Neural cell (in vitro differentiated cells): ENCODE data around the gene USP34.

Experiments
- EZH2 ChIP-seq: fragments of 200-600, 300-800 bp; shearing (Covaris generic), sonication (generic); IDR thresholded peaks from 2 replicates; pipeline ENCODE4 v1.6.1; 2014; ENCODE audit warnings: antibody characterized with exemption, low read length, borderline replicate concordance, mild to moderate bottlenecking; ENCODE audit not compliant: insufficient read depth, poor library complexity, severe bottlenecking
- POLR2AphosphoS5 ChIP-seq: IDR thresholded peaks from 2 replicates; pipeline ENCODE4 v1.6.1; 2012
- RAD21 ChIP-seq: fragments of 450-650 bp; conservative IDR thresholded peaks from 2 replicates; pipeline ENCODE4 v1.6.1; 2014; ENCODE audit warnings: antibody characterized with exemption, mild to moderate bottlenecking, moderate library complexity
- SMC3 ChIP-seq: fragments of 450-650 bp; conservative IDR thresholded peaks from 2 replicates; pipeline ENCODE4 v1.6.1; 2014; ENCODE audit warnings: antibody characterized with exemption, mild to moderate bottlenecking, moderate library complexity; ENCODE audit not compliant: poor library complexity
- TF ChIP-seq, protein P1 (sequence below): fragments of 450-650 bp; IDR thresholded peaks from 2 replicates; pipeline ENCODE4 v1.5.1; 2014; ENCODE audit warnings: antibody characterized with exemption, mild to moderate bottlenecking, moderate library complexity; ENCODE audit not compliant: poor library complexity, severe bottlenecking

DNA sequence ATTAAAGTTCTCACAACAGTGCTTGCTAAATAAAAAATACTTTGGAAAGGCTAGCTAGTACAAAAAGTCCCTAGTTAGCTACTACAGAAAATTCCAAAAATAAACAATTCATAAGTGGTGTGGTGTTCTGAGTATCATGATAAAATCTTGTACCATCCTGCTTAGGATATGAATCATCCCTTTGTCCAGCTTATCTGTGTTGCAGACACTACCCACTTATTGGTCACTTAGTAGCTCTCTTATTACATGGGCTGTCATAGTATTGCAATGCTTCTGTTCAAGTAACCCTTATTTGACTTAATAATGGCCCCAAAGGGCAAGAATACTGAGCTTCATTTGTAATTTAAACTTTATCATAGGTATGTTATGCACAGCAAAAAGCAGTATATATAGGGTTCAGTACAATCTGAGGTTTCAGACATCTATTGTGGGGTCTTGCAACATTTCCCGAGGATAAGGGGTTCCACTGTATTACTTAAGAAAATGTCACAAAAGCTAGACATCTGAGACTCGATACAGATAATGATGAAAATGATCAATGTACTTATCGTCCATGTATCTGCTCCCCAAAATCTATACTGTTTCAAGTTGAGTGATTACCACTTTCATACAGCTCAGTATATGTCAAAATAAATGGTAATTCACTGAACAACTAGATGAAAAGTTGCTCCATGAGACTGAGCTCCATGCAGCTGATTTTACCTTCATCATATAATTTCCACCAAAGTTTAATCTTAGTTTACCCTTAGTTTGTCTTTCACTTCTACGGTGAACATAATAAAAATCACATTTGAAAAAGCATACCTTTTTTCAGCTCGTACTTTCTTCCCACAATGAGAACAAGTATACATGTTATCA lies 215.1 kb downstream of the USP34 start:
- TF ChIP-seq, protein P1, sequence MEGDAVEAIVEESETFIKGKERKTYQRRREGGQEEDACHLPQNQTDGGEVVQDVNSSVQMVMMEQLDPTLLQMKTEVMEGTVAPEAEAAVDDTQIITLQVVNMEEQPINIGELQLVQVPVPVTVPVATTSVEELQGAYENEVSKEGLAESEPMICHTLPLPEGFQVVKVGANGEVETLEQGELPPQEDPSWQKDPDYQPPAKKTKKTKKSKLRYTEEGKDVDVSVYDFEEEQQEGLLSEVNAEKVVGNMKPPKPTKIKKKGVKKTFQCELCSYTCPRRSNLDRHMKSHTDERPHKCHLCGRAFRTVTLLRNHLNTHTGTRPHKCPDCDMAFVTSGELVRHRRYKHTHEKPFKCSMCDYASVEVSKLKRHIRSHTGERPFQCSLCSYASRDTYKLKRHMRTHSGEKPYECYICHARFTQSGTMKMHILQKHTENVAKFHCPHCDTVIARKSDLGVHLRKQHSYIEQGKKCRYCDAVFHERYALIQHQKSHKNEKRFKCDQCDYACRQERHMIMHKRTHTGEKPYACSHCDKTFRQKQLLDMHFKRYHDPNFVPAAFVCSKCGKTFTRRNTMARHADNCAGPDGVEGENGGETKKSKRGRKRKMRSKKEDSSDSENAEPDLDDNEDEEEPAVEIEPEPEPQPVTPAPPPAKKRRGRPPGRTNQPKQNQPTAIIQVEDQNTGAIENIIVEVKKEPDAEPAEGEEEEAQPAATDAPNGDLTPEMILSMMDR, result no peak
- TF ChIP-seq POLR2AphosphoS5 (no peak), EZH2 (no peak), SMC3 (no peak), RAD21 (no peak)
